ENCODE data around the gene COX6B2. TPM values are rescaled to one million over a fixed set of nuclear protein-coding genes. Genes with fewer than 3 reads are reported as not detected.

Gene COX6B2, protein sequence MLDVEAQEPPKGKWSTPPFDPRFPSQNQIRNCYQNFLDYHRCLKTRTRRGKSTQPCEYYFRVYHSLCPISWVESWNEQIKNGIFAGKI
- not detected in 2 replicates for total RNA-seq

DNA sequence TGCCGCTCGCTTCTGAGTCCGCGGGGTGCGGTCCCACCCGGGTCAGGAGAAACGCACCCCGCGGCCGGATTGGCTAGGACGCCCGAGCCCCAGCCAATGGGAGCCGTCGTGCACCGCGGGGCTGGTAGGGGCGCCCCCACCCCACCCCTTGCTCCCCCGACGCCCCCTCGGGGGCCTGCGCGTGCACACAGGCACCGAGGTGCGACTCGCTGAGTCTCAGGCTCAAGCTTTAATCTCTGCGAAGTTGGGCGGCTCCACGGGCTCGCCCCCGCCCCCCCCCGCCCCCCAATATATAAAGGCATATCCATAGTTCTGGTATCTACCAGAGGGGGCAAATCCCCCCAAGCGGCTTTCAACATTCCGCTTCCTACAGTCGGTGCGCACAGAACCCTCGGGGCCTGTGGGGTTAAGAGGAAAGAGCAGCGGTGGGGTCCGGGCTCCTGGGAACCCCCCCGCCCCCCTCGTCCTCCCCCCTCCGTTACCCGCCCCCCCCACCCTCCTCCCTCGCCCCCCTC lies at the start of gene COX6B2:
Gene COX6B2, minus strand, starts transcription at position 22 of the 515 bp plus-strand sequence. CDS start 198 bp downstream, outside the sequence.

DNA sequence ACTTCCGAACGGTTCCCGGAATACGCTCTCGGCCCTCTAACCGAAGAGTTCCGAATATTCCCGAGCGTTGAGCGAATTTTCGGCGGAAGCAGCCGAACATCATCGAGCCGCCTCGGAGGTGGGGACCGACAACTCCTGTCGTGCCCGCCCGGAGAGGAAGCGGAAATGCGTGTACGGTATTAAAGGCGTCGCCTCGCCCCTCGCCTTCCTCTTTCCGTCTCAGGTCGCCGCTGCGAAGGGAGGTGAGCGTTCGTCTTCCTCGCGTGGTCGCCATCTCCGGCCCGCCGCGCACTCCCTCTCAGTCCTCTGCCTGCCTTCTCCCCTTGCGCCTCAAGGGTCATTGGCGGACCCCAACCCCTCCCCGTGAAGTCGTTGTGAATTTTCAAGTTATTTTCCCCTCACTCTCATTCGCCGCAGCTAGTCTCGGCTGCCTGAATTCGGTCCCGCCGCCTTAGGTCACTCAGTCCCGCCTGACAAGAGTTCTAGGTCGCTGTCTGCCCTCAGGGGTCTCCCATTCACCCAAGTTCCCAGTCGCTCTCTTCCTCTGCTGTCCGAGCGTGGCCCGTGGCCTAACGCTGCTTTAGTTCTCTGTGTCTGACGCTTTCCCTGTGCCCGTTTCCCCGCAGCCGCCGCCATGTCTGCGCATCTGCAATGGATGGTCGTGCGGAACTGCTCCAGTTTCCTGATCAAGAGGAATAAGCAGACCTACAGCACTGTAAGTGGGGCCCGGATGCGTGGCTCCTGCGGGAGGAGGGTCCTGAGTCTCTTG lies 31.4 kb upstream of the COX6B2 start, which contains the start of gene RPL28:
Gene RPL28, plus strand, starts transcription at position 209 of the 769 bp plus-strand sequence. Its CDS starts 426 bp downstream, at position 635.

DNA sequence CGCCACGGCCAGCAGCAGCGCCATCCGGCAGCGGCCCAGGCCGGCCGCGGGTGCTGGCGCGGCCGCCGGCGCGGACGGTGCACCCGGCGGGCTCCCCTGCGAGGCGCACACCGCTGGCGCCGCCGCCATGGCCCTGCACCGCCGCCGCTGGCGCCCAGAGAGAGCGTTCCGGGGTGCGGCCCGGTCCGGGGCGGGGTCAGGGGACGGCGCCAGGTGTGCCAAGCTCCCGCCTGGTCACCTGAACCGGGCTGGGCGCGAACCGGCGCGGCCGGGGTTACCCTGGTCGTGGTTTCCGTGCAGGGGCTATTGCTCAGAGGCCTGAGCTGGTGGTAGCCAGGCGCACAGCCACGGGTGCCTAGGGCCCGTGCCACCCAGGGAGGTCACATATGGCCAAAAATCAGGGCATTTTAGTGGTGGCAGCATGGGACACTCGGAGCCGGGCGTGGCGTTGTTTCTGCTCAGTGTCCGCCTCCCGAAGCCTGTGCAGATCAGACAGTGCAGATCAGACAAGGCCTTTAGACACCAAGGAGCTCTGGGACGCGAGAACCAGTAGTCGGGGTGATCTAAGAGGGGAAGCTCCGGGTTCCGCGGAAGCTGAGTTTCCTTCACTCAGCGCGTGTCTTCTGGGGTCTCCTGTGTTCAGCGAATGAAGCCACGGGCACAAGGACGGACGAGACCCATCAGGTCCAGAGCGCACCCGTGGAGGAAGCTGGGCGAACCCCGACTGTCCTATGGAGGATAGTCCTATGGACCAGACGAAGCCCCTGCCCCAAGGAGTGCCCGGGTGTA lies 29.8 kb upstream of the COX6B2 start, which contains the start of gene TMEM238:
Gene TMEM238, minus strand, starts transcription at position 162 of the 789 bp plus-strand sequence. Its CDS starts 33 bp downstream, at position 129.

DNA sequence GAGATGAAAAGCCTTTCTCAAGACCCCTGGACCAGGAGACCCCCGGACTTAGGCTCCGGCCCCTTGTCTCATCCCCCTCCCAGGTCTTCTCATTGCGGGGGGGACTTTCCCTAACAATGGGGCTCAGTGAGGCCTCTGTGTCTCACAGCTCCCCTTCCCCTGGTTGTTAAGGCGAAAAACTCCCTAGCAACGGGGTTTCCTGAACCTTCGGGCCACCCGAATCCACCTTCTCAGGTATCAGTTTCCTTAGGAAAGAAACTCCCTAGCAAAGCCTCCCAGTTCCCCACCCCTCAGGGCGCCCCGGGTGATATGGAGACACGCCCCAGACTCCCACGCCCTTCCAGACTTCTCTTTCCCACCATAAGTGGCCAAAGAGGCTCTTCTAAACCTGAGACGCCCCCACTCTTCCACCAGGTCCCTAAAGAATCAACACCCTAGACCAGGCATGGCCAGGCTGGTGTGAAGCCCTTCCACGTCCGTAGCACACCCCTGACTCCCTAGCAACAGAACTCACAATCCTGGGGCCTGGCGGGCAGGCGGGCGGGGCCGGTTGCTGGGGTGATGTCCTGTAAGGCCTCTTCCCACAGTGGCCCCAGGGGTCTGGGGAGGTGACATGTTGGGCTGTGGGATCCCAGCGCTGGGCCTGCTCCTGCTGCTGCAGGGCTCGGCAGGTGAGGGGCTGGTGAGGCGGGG lies 21.9 kb upstream of the COX6B2 start, which contains the start of gene TMEM190:
Gene TMEM190, plus strand, starts transcription at position 586 of the 693 bp plus-strand sequence. Its CDS starts 28 bp downstream, at position 614.

DNA sequence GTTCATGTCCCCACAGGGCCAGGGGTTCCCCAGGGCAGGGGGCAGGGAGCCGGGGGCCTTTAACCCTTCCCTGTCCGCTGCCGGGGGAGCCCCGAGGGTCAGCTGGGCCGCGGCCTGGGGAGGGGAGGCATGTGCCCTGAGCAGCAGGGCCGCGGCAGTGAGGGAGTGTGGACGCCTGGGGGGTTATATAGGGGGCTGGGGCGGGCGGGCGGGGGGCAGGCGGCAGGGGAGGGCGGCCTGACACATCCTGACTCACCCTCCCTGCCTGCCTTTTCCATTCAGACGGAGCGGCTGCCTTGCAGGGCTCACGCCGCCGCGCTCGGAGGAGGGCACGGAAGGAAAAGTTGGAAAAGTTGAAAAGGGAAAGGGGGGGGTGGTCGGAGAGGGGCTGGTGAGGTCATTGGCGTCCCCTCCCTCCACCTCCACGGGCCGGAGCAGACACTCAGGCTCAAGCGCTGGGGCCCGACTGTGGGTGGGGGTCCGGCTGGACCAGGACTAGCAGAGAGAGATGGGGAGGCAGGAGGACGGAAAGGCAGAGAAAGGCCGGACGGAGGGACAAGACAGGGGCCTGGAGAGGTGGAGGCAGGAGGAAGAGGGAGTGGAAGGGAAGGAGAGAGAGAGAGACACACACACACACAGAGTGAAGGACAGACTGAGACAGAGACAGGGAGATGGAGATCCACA lies 15.9 kb upstream of the COX6B2 start, which contains the start of gene IL11:
Gene IL11, minus strand, starts transcription at position 159 of the 684 bp plus-strand sequence. Its CDS starts 153 bp downstream, at position 6.

DNA sequence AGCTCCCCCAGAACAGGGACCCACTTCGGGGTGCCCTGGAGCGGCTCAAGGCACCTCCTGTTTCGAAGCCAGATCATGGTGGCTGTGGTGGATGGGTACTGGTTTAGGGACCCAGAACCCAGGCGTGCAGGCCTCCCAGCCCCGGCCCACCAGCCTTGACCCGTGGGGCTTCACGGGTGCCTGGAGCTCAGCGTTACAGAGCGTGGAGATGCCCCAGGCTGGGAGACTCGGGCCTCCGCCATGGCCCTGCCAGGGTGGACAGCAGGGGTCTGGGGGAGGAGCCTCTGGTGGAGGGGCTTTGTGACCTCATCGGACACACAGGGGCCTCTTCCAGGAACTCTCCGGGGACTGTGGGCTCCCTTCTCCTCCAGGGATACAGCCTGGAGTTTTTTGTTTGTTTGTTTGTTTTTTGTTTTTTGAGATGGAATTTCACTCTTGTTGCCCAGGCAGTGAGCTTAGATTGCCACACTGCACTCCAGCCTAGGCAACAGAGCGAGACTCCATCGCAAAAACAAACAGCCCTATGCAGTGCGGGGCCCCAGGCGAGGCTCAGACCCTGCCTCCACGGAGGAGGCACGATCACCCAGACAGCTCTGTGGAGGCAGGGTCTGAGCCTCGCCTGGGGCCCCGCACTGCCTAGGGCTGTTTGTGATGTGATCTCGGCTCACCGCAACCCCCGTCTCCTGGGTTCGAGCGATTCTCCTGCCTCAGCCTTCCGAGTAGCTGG lies 8.6 kb upstream of the COX6B2 start, which contains the start of gene GARIN5B:
Gene GARIN5B, minus strand, starts transcription at position 271 of the 727 bp plus-strand sequence. Its CDS starts 194 bp downstream, at position 77.

DNA sequence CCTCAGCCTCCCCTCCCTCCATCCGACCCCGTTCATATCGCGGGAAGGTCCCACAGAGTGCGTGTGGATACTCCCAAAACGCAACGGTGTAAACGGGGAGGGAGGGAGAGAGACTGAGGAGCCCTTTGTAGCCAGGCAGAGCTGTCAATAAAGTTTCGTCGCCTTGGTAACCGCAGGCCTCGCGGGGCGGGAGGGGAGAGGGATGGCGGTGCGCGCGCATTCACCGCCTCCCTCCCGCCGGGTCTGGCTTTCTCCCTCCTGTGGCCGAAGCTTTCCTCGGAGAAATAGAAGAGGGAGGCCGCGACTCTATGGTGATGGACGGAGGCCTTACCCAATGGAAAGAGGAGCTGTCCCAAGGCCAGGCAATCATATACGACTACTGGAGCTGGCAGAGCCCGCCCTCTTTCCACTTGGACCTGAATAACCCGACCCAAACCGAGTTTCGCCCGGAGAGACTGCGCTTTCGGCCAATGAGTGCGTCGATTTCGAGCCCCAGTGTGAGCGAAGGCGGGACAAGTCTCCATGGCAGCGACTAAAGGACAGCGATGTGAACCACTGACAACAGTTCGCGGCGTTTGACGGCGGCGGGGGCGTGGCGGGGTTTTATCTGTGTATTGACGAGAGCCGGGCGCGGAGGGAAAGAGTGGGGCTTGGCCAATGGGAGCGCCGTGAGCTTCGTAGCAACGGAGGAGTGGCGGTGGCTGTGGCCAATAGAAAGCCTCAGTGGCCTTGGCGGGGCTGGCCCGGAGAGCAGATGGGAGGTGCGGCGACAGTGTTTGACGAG lies 15.2 kb downstream of the COX6B2 start, which contains the start of gene KMT5C:
Gene KMT5C, plus strand, starts transcription at position 772 of the 784 bp plus-strand sequence. CDS start 2,061 bp downstream, outside the sequence.

DNA sequence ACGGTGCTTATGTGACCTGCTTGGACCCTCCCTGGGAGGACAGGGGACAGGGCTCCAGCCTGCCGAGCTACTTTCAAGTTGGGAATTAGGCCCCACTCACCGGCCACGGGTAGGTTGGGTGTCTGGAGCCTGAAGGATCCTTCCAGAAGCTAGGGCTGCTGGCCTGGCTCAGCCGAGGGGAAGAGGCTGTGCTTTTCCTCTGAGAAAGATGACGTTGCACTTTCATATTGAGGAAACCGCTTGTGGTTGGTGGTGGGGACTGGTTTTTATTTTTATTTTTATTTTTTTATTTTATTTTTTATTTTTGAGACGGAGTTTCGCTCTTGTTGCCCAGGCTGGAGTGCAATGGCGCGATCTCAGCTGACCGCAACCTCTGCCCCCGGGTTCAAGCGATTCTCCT lies 29.3 kb downstream of the COX6B2 start, which contains the start of gene TMEM150B:
Gene TMEM150B, minus strand, starts transcription at position 170 of the 400 bp plus-strand sequence. CDS start 4,305 bp downstream, outside the sequence.

Other genes with a start within 250 kb of the COX6B2 start
- gene PPP1R12C, start 237.1 kb downstream of the COX6B2 start, total RNA-seq = 35.0 and 37.6 TPM in 2 replicates
- gene TNNT1, start 205.5 kb downstream of the COX6B2 start, total RNA-seq = 1.2 and 1.7 TPM in 2 replicates
- not detected in 2 replicates for gene TNNI3, start 197.0 kb downstream of the COX6B2 start, total RNA-seq
- 0.40 and 0.44 TPM in 2 replicates for gene DNAAF3, start 188.1 kb downstream of the COX6B2 start, total RNA-seq
- under 0.01 and 0.26 TPM in 2 replicates for gene SYT5, start 174.4 kb downstream of the COX6B2 start, total RNA-seq
- gene PTPRH, start 145.2 kb downstream of the COX6B2 start, total RNA-seq = 3.5 and 6.1 TPM in 2 replicates
- 0.81 and 1.5 TPM in 2 replicates for gene TMEM86B, start 126.0 kb downstream of the COX6B2 start, total RNA-seq
- gene PPP6R1, start 95.7 kb downstream of the COX6B2 start, total RNA-seq = 27.7 and 30.8 TPM in 2 replicates
- gene HSPBP1, start 74.6 kb downstream of the COX6B2 start, total RNA-seq = 17.0 and 21.7 TPM in 2 replicates
- gene BRSK1, start 70.7 kb downstream of the COX6B2 start, total RNA-seq = 6.7 and 7.6 TPM in 2 replicates
- not detected in 2 replicates for gene TMEM150B, start 29.4 kb downstream of the COX6B2 start, total RNA-seq
- 4.8 and 6.7 TPM in 2 replicates for gene KMT5C, start 14.8 kb downstream of the COX6B2 start, total RNA-seq
- not detected in 2 replicates for gene GARIN5B, start 8.5 kb upstream of the COX6B2 start, total RNA-seq
- gene IL11, start 15.7 kb upstream of the COX6B2 start, total RNA-seq = 1.1 and 14.9 TPM in 2 replicates
- gene TMEM190, start 22.1 kb upstream of the COX6B2 start, total RNA-seq = not detected in 2 replicates
- 0.12 and 0.26 TPM in 2 replicates for gene TMEM238, start 29.6 kb upstream of the COX6B2 start, total RNA-seq
- gene RPL28, start 31.2 kb upstream of the COX6B2 start, total RNA-seq = 153 and 182 TPM in 2 replicates
- 73.4 and 105 TPM in 2 replicates for gene UBE2S, start 53.1 kb upstream of the COX6B2 start, total RNA-seq
- not detected in 2 replicates for gene SHISA7, start 88.6 kb upstream of the COX6B2 start, total RNA-seq
- gene ISOC2, start 106.9 kb upstream of the COX6B2 start, total RNA-seq = 49.1 and 52.8 TPM in 2 replicates
- not detected in 2 replicates for gene C19orf85, start 110.0 kb upstream of the COX6B2 start, total RNA-seq
- gene ZNF628, start 121.9 kb upstream of the COX6B2 start, total RNA-seq = 0.66 and 0.87 TPM in 2 replicates
- gene NAT14, start 130.5 kb upstream of the COX6B2 start, total RNA-seq = 13.7 and 14.4 TPM in 2 replicates
- 12.8 and 30.4 TPM in 2 replicates for gene SSC5D, start 133.7 kb upstream of the COX6B2 start, total RNA-seq
- not detected in 2 replicates for gene SBK2, start 182.4 kb upstream of the COX6B2 start, total RNA-seq
- gene SBK3, start 190.8 kb upstream of the COX6B2 start, total RNA-seq = 0.19 TPM in 1 of 2 replicates, not detected in the other
- gene ZNF579, start 226.1 kb upstream of the COX6B2 start, total RNA-seq = 2.1 and 3.0 TPM in 2 replicates
- 1.9 and 2.1 TPM in 2 replicates for gene FIZ1, start 244.8 kb upstream of the COX6B2 start, total RNA-seq
- 10.1 and 11.9 TPM in 2 replicates for gene ZNF524, start 245.6 kb upstream of the COX6B2 start, total RNA-seq